Measurements from ENCODE around the gene TIPRL.
A peak's percentile ranks its signal among the peaks of the same experiment; 100 is the strongest.

Gene TIPRL

GRCh38 chr1:168178638-168179437, at the start of gene TIPRL:
TSS of gene TIPRL (plus strand) at chr1:168178962. CDS start at chr1:168179078, 116 bp downstream.
- peak; percentile 98 for DNase-seq

GRCh38 chr1:168129933-168130332, 48.8 kb upstream of the TIPRL start:
- DNase-seq, result no peak

GRCh38 chr1:168134132-168134531, 44.6 kb upstream of the TIPRL start:
- no peak for DNase-seq

- no peak for DNase-seq
These were observed 44.1 kb upstream of the TIPRL start for GRCh38 chr1:168134642-168135041.

GRCh38 chr1:168135116-168135920, 43.4 kb upstream of the TIPRL start:
- DNase-seq, result no peak

- no peak for DNase-seq
These were observed 42.6 kb upstream of the TIPRL start for GRCh38 chr1:168135921-168136708.

- DNase-seq, result no peak
These were observed 41.9 kb upstream of the TIPRL start, which contains the start of gene GPR161 for GRCh38 chr1:168136709-168137514. TSS of gene GPR161 (minus strand) at chr1:168136930. CDS start at chr1:168104850, 32,080 bp downstream.

GRCh38 chr1:168137515-168137821, 41.3 kb upstream of the TIPRL start:
- DNase-seq, result no peak

- no peak for DNase-seq
These were observed 40.6 kb upstream of the TIPRL start for GRCh38 chr1:168138134-168138533.

GRCh38 chr1:168139070-168139469, 39.7 kb upstream of the TIPRL start:
- no peak for DNase-seq

- no peak for DNase-seq
These were observed 36.8 kb upstream of the TIPRL start for GRCh38 chr1:168141871-168142385.

GRCh38 chr1:168145184-168146159, 33.3 kb upstream of the TIPRL start:
- peak; percentile 90 for DNase-seq

- DNase-seq, result no peak
These were observed 32.6 kb upstream of the TIPRL start for GRCh38 chr1:168146160-168146539.

GRCh38 chr1:168146626-168147025, 32.1 kb upstream of the TIPRL start:
- DNase-seq, result no peak

- DNase-seq, result peak; percentile 90
These were observed 29.8 kb upstream of the TIPRL start for GRCh38 chr1:168148916-168149315.

GRCh38 chr1:168150283-168150682, 28.5 kb upstream of the TIPRL start:
- DNase-seq, result no peak

- no peak for DNase-seq
These were observed 26.8 kb upstream of the TIPRL start for GRCh38 chr1:168151935-168152334.

- DNase-seq, result peak; percentile 26
These were observed 24.1 kb upstream of the TIPRL start for GRCh38 chr1:168154707-168155106.

- no peak for DNase-seq
These were observed 22.9 kb upstream of the TIPRL start for GRCh38 chr1:168155910-168156309.

- DNase-seq, result no peak
These were observed 21.1 kb upstream of the TIPRL start for GRCh38 chr1:168157638-168158037.

GRCh38 chr1:168159251-168159650, 19.5 kb upstream of the TIPRL start:
- no peak for DNase-seq

Measured in inflammatory macrophage treated with lipopolysaccharide for 4 hours (primary cell).